Hepatocyte (in vitro differentiated cells): ENCODE measurements around the gene NEURL2. TPM values are rescaled to one million over a fixed set of nuclear protein-coding genes. Genes with fewer than 3 reads are reported as not detected.

ENCODE experiments used
- DNase-seq: peaks from one replicate; pipeline ENCODE4 v3.0.0-alpha.2; 2016; ENCODE audit warnings: low spot score
- H2AFZ ChIP-seq: fragments of 200-600 bp; sonication (generic); 2 replicates; pipeline ENCODE4 v1.6.0; 2016; ENCODE audit warnings: antibody characterized with exemption, mild to moderate bottlenecking
- H3K27ac ChIP-seq: fragments of 200-600 bp; sonication (generic); 2 replicates; pipeline ENCODE4 v1.5.1; 2016; ENCODE audit warnings: mild to moderate bottlenecking
- H3K27me3 ChIP-seq: fragments of 200-600 bp; sonication (generic); 2 replicates; pipeline ENCODE4 v1.6.1; 2016
- H3K36me3 ChIP-seq: fragments of 200-600 bp; sonication (generic); replicated peaks from 2 replicates; pipeline ENCODE4 v1.5.1; 2016; ENCODE audit warnings: low read depth; ENCODE audit not compliant: insufficient read depth
- H3K4me1 ChIP-seq: fragments of 200-600 bp; sonication (generic); 2 replicates; pipeline ENCODE4 v1.5.1; 2016; ENCODE audit warnings: mild to moderate bottlenecking, moderate library complexity; ENCODE audit not compliant: insufficient read depth
- H3K4me2 ChIP-seq: fragments of 200-600 bp; sonication (generic); 2 replicates; pipeline ENCODE4 v1.6.0; 2016
- H3K4me3 ChIP-seq: fragments of 200-600 bp; sonication (generic); 2 replicates; pipeline ENCODE4 v1.5.1; 2016; ENCODE audit warnings: mild to moderate bottlenecking
- H3K79me2 ChIP-seq: fragments of 200-600 bp; sonication (generic); 2 replicates; pipeline ENCODE4 v1.6.0; 2017; ENCODE audit warnings: mild to moderate bottlenecking
- H3K9me2 ChIP-seq: fragments of 200-600 bp; sonication (generic); replicated peaks from 2 replicates; pipeline ENCODE4 v1.6.0; 2017; ENCODE audit warnings: mild to moderate bottlenecking; ENCODE audit not compliant: insufficient read depth
- H3K9me3 ChIP-seq: fragments of 200-600 bp; sonication (generic); 2 replicates; pipeline ENCODE4 v1.5.1; 2016; ENCODE audit warnings: low read depth, mild to moderate bottlenecking
- H4K20me1 ChIP-seq: fragments of 200-600 bp; sonication (generic); 2 replicates; pipeline ENCODE4 v1.6.0; 2016; ENCODE audit warnings: mild to moderate bottlenecking; ENCODE audit not compliant: insufficient read depth, poor library complexity, severe bottlenecking
- EZH2 ChIP-seq: fragments of 200-600 bp; sonication (generic); IDR thresholded peaks from 2 replicates; pipeline ENCODE4 v1.6.1; 2016; ENCODE audit warnings: antibody characterized with exemption, mild to moderate bottlenecking, borderline replicate concordance
- EZH2phosphoT487 ChIP-seq: fragments of 200-600 bp; sonication (generic); IDR thresholded peaks from one replicate; pipeline ENCODE4 v1.6.1; 2018; ENCODE audit warnings: antibody characterized with exemption, mild to moderate bottlenecking, low read depth, moderate library complexity; ENCODE audit not compliant: unreplicated experiment, severe bottlenecking
- WGBS: methylation state at CpG from one replicate; pipeline ENCODE4 v1.1.6; 2016; ENCODE audit warnings: low lambda C conversion rate; ENCODE audit errors: missing lambda C conversion rate; 5-methylcytosine and 5-hydroxymethylcytosine counted together
- polyA plus RNA-seq: library from polyadenylated mRNA; unstranded; fragments of >200 nt; fragmentation: Nextera tagmentation; extraction: Ambion mirVana; gene quantifications from 2 replicates; pipeline ENCODE4 v1.2.1, GENCODE V29; 2016
- total RNA-seq: library from RNA; depleted of rRNA; stranded (reverse); fragments of >200 nt; gene quantifications from 2 replicates; pipeline ENCODE4 v1.2.3, GENCODE V29; 2014
- TF ChIP-seq, protein P1 (sequence below): fragments of 200-600 bp; sonication (generic); IDR thresholded peaks from 2 replicates; pipeline ENCODE4 v1.5.1; 2016; ENCODE audit warnings: antibody characterized with exemption, mild to moderate bottlenecking; ENCODE audit not compliant: poor library complexity

Gene NEURL2
- total and polyA plus RNA-seq, 2 experiments from 2014 or later, result 11.7 to 12.8 TPM

DNA sequence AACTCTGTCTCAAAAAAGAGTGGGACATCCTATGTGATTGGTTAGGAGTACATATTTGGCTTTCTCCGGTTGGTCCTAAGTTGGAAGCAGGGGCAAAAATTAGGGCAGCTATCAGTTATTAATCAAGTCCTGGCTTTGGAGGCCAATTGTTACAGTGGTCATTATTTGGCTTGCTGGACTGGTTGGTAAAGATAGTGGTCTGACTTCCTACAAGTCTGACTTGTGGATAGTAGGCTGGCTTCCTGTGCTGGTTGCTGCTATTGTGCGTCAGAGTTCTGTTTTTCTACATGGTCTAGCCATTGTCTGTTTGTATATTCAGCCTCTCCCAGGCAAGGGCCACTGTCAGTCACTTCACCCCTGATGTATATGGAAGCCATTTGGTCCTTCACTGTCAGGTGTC, 40.8 kb downstream of the NEURL2 start:
- no peaks in the 10 kb centered on the region for H3K27me3 ChIP-seq
- WGBS, result 94% methylated on average over 2 of the region's 2 CpGs

GRCh38 chr20:45848969-45849582, 41.9 kb downstream of the NEURL2 start:
- no peak for DNase-seq
- H3K4me2 ChIP-seq, result no peak overlapping the region
- no peaks in the 10 kb centered on the region for H3K36me3 ChIP-seq
- no peak overlapping the region for H3K27ac ChIP-seq
- H3K79me2 ChIP-seq, result peaks cover 10% of the 10 kb centered on the region
- no peaks in the 10 kb centered on the region for H3K27me3 ChIP-seq
- WGBS, result 97% methylated on average over 8 of the region's 8 CpGs
- TF ChIP-seq EZH2, result no peak
- TF ChIP-seq, protein P1, sequence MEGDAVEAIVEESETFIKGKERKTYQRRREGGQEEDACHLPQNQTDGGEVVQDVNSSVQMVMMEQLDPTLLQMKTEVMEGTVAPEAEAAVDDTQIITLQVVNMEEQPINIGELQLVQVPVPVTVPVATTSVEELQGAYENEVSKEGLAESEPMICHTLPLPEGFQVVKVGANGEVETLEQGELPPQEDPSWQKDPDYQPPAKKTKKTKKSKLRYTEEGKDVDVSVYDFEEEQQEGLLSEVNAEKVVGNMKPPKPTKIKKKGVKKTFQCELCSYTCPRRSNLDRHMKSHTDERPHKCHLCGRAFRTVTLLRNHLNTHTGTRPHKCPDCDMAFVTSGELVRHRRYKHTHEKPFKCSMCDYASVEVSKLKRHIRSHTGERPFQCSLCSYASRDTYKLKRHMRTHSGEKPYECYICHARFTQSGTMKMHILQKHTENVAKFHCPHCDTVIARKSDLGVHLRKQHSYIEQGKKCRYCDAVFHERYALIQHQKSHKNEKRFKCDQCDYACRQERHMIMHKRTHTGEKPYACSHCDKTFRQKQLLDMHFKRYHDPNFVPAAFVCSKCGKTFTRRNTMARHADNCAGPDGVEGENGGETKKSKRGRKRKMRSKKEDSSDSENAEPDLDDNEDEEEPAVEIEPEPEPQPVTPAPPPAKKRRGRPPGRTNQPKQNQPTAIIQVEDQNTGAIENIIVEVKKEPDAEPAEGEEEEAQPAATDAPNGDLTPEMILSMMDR, result no peak
- TF ChIP-seq EZH2phosphoT487, result no peak
- no peaks in the 10 kb centered on the region for H4K20me1 ChIP-seq
- H2AFZ ChIP-seq, result no peak overlapping the region
- H3K4me3 ChIP-seq, result no peak overlapping the region
- H3K9me3 ChIP-seq, result no peaks in the 10 kb centered on the region
- no peaks in the 10 kb centered on the region for H3K9me2 ChIP-seq
- H3K4me1 ChIP-seq, result no peaks in the 10 kb centered on the region

More for the DNA sequence above, 40.8 kb downstream of the NEURL2 start:
- H3K9me2 ChIP-seq, result no peaks in the 10 kb centered on the region
- DNase-seq, result no peak
- H3K9me3 ChIP-seq, result no peaks in the 10 kb centered on the region
- no peaks in the 10 kb centered on the region for H3K36me3 ChIP-seq
- no peak overlapping the region for H3K27ac ChIP-seq
- peaks cover 19% of the 10 kb centered on the region for H3K79me2 ChIP-seq
- no peak overlapping the region for H2AFZ ChIP-seq
- H3K4me3 ChIP-seq, result no peak overlapping the region
- no peaks in the 10 kb centered on the region for H4K20me1 ChIP-seq
- no peak overlapping the region for H3K4me2 ChIP-seq
- no peaks in the 10 kb centered on the region for H3K4me1 ChIP-seq
- TF ChIP-seq EZH2phosphoT487 (no peak), EZH2 (no peak)
- TF ChIP-seq, protein P1, result no peak

GRCh38 chr20:45848421-45848820, 42.6 kb downstream of the NEURL2 start:
- TF ChIP-seq, protein P1, result no peak
- no peak for TF ChIP-seq EZH2phosphoT487
- no peak for TF ChIP-seq EZH2
- H3K27ac ChIP-seq, result no peak overlapping the region
- H4K20me1 ChIP-seq, result no peaks in the 10 kb centered on the region
- no peaks in the 10 kb centered on the region for H3K9me2 ChIP-seq
- 97% methylated on average over 8 of the region's 8 CpGs for WGBS
- no peaks in the 10 kb centered on the region for H3K36me3 ChIP-seq
- H3K4me2 ChIP-seq, result no peak overlapping the region
- no peak for DNase-seq
- H3K9me3 ChIP-seq, result no peaks in the 10 kb centered on the region
- H3K4me3 ChIP-seq, result no peak overlapping the region
- H2AFZ ChIP-seq, result no peak overlapping the region
- peaks cover 5% of the 10 kb centered on the region for H3K79me2 ChIP-seq
- H3K27me3 ChIP-seq, result no peaks in the 10 kb centered on the region
- H3K4me1 ChIP-seq, result no peaks in the 10 kb centered on the region
